ENCODE data around the gene HOMER3. TPM values are rescaled to one million over a fixed set of nuclear protein-coding genes. Genes with fewer than 3 reads are reported as not detected.

HOMER3 gene
- total and polyA plus RNA-seq, 2 donors (not counting 3 experiments of a cell fraction or from before 2014, with no cell fraction given) = 139 to 184 TPM

DNA sequence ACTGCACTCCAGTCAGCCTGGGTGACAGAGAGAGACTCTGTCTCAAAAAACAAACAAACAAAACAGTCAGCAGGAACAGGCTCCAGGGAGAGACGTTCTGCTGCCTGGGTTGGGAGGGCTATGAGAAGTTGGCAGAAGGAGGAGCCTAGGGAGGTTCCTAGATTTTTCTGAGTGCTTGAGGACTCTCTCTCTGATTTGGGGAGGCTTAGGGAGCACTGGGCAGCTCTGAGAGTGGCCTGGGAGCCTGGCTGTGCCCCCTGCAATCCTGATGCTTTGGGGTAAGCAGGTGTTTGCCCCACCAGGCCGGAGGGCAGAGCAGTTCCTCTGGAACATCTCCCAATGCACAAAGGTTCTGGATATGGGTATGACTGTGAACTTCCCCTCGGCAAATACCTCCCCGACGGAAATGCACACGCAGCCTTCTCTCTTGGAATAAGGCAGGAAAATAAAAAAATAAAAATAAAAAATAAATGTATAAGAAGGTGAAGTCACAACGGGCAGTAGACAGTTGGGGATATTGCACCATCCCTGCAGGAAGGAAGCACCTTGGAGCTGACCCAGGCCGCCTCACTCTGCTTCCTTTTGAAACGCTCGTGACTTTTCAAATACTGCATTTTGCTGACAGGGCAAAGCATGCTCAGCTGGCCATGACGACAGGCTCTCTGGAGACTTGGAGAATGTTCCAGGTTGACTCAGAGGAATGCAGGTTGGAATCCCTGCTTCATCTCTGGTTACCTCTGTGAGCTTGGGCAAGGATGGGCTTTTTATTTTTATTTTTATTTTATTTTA lies 26.5 kb upstream of the HOMER3 start:
- Histone ChIP-seq H3K9me3 (replicated peaks; ENCODE audit: control insufficient read depth, insufficient read depth, low read length) (no peaks in the 10 kb centered on the region), H3K4me1 (ENCODE audit: control insufficient read depth, extremely low read depth, insufficient read depth, low read length) (peaks cover 30% of the 10 kb centered on the region), H3K4me3 (replicated peaks in 1 of 3; ENCODE audit: insufficient read depth in 1 of 3, low read depth in 1 of 3, low read length in 3 of 3) (peak overlapping the region in 1 of 3 experiments; percentile 11), H3K36me3 (ENCODE audit: control insufficient read depth in 2 of 2, extremely low read depth in 1 of 2, insufficient read depth in 2 of 2, low read length in 2 of 2) (no peaks in the 10 kb centered on the region), H3K9ac (replicated peaks; ENCODE audit: extremely low read depth, insufficient read depth, low read length) (peak overlapping the region; percentile 62), H3K79me2 (ENCODE audit: control insufficient read depth, insufficient read depth, low read length) (no peaks in the 10 kb centered on the region), H3K4me2 (ENCODE audit: insufficient read depth, low read length) (peak overlapping the region; percentile 22), H2AFZ (ENCODE audit: low read depth, low read length) (peak overlapping the region; percentile 61), H3K9me1 (replicated peaks; ENCODE audit: control insufficient read depth, extremely low read depth, insufficient read depth, low read length) (no peaks in the 10 kb centered on the region), H4K20me1 (replicated peaks; ENCODE audit: control insufficient read depth, extremely low read depth, insufficient read depth, low read length) (no peaks in the 10 kb centered on the region), H3K27ac (ENCODE audit: insufficient read depth, low read depth, low read length) (peak overlapping the region; percentile 48), H3K27me3 (ENCODE audit: control insufficient read depth in 2 of 2, insufficient read depth in 2 of 2, low read length in 2 of 2) (no peaks in the 10 kb centered on the region)
- FAIRE-seq = peak; percentile 78
- dilution Hi-C loops (cut with MboI; ENCODE audit: extremely low pct_ligation_motif_present, low sequenced_read_pairs) (no loop called here), intact Hi-C loops (cut with micrococcal nuclease) (loop anchor here (1.0 to 2.0 kb wide), 2 partner anchors 15 to 48 kb away; partner anchors contain the start of genes COPE and DDX49)
- ChIA-PET POLR2A (no interaction called here), CTCF (interaction anchor here (0.7 to 3.1 kb wide), 3 partner anchors 15 to 28 kb away, joined by 3 to 14 read pairs (median 3); no protein-coding TSS in a partner anchor)
- TF ChIP-seq MYC (IDR thresholded peaks at IDR 0.05; ENCODE audit: low read depth, low read length) (no peak), POLR2AphosphoS5 (IDR thresholded peaks at IDR 0.05; ENCODE audit: insufficient read depth, low read depth, low read length) (peak; percentile 54), FOS (IDR thresholded peaks at IDR 0.05; ENCODE audit: borderline replicate concordance, insufficient read depth, low read length) (peak; percentile 2)
- no TSS peak for BruUV-seq (replicated peaks)
- DNase-seq (ENCODE audit: low read depth, low spot score) = peak; percentile 71

DNA sequence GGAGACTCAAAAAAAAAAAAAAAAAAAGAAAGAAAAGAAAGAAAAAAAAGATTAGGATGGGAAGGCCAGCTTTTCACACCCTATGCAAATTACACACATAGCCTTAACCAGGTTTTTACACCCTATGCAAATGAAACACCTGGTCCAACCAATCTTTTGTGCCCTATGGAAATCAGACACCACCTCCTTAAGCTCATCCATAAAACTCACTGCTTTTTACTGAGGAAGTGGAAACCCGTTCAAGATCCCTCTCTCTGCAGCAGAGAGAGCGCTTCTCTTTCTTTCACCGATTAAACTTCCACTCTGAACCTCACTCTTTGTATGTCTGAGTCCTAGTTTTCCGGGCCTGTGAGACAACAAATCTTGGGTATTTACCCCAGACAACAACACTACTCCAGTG lies 25.3 kb upstream of the HOMER3 start:
- no peak overlapping the region for H3K4me3 ChIP-seq (replicated peaks in 1 of 3; ENCODE audit: insufficient read depth in 1 of 3, low read depth in 1 of 3, low read length in 3 of 3)
- H3K27me3 ChIP-seq (ENCODE audit: control insufficient read depth in 2 of 2, insufficient read depth in 2 of 2, low read length in 2 of 2) = no peaks in the 10 kb centered on the region
- FAIRE-seq (no peak), DNase-seq (ENCODE audit: low read depth, low spot score) (no peak)
- BruUV-seq (replicated peaks) = no TSS peak
- no peak overlapping the region for H3K4me2 ChIP-seq (ENCODE audit: insufficient read depth, low read length)
- ChIA-PET CTCF (interaction anchor here (2.7 to 3.1 kb wide), 2 partner anchors 9 to 21 kb away, joined by 13 to 14 read pairs; no protein-coding TSS in a partner anchor), POLR2A (interaction anchor here (0.6 kb wide), 1 partner anchor 13 kb away, joined by 3 read pairs; no protein-coding TSS in a partner anchor)
- H3K79me2 ChIP-seq (ENCODE audit: control insufficient read depth, insufficient read depth, low read length) = no peaks in the 10 kb centered on the region
- no peak for TF ChIP-seq JUN (IDR thresholded peaks at IDR 0.05; ENCODE audit: borderline replicate concordance, insufficient read depth, insufficient read length, low read depth)
- TF ChIP-seq, protein P1, sequence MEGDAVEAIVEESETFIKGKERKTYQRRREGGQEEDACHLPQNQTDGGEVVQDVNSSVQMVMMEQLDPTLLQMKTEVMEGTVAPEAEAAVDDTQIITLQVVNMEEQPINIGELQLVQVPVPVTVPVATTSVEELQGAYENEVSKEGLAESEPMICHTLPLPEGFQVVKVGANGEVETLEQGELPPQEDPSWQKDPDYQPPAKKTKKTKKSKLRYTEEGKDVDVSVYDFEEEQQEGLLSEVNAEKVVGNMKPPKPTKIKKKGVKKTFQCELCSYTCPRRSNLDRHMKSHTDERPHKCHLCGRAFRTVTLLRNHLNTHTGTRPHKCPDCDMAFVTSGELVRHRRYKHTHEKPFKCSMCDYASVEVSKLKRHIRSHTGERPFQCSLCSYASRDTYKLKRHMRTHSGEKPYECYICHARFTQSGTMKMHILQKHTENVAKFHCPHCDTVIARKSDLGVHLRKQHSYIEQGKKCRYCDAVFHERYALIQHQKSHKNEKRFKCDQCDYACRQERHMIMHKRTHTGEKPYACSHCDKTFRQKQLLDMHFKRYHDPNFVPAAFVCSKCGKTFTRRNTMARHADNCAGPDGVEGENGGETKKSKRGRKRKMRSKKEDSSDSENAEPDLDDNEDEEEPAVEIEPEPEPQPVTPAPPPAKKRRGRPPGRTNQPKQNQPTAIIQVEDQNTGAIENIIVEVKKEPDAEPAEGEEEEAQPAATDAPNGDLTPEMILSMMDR (IDR thresholded peaks at IDR 0.05; ENCODE audit: extremely low read depth in 1 of 2, insufficient read depth in 1 of 2, low read depth in 1 of 2, low read length in 2 of 2) = no peak
- TF ChIP-seq GATA2 (IDR thresholded peaks at IDR 0.05; ENCODE audit: insufficient read depth, insufficient read length, low read depth, low read length) = no peak
- TF ChIP-seq FOS (IDR thresholded peaks at IDR 0.05; ENCODE audit: borderline replicate concordance, insufficient read depth, low read length) = no peak
- no peak for TF ChIP-seq POLR2A (IDR thresholded peaks at IDR 0.05; ENCODE audit: low read depth, low read length)
- TF ChIP-seq MYC (IDR thresholded peaks at IDR 0.05; ENCODE audit: low read depth, low read length) = no peak
- TF ChIP-seq, protein P2, sequence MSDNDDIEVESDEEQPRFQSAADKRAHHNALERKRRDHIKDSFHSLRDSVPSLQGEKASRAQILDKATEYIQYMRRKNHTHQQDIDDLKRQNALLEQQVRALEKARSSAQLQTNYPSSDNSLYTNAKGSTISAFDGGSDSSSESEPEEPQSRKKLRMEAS (IDR thresholded peaks at IDR 0.05; ENCODE audit: insufficient read depth, insufficient read length) = no peak
- no peak for TF ChIP-seq POLR2AphosphoS5 (IDR thresholded peaks at IDR 0.05; ENCODE audit: insufficient read depth, low read depth, low read length)
- TF ChIP-seq EZH2 (IDR thresholded peaks at IDR 0.05; ENCODE audit: borderline replicate concordance, low read depth, low read length, severe bottlenecking) = no peak
- H3K9me3 ChIP-seq (replicated peaks; ENCODE audit: control insufficient read depth, insufficient read depth, low read length) = no peaks in the 10 kb centered on the region
- intact Hi-C loops (cut with micrococcal nuclease) = no loop called here
- no peak overlapping the region for H3K9ac ChIP-seq (replicated peaks; ENCODE audit: extremely low read depth, insufficient read depth, low read length)
- H3K4me1 ChIP-seq (ENCODE audit: control insufficient read depth, extremely low read depth, insufficient read depth, low read length) = peaks cover 22% of the 10 kb centered on the region
- no peaks in the 10 kb centered on the region for H3K9me1 ChIP-seq (replicated peaks; ENCODE audit: control insufficient read depth, extremely low read depth, insufficient read depth, low read length)
- no peak overlapping the region for H3K27ac ChIP-seq (ENCODE audit: insufficient read depth, low read depth, low read length)
- H4K20me1 ChIP-seq (replicated peaks; ENCODE audit: control insufficient read depth, extremely low read depth, insufficient read depth, low read length) = no peaks in the 10 kb centered on the region
- no peak overlapping the region for H2AFZ ChIP-seq (ENCODE audit: low read depth, low read length)
- no peaks in the 10 kb centered on the region for H3K36me3 ChIP-seq (ENCODE audit: control insufficient read depth in 2 of 2, extremely low read depth in 1 of 2, insufficient read depth in 2 of 2, low read length in 2 of 2)
- dilution Hi-C loops (cut with MboI; ENCODE audit: extremely low pct_ligation_motif_present, low sequenced_read_pairs) = no loop called here

Measured in endothelial cell of umbilical vein (primary cell).